Measurements from ENCODE around the gene MYH9. TPM values are rescaled to one million over a fixed set of nuclear protein-coding genes. Genes with fewer than 3 reads are reported as not detected.
A peak's percentile ranks its signal among the peaks of the same experiment; 100 is the strongest.

Gene MYH9
- polyA plus RNA-seq, 1 of the 3 experiments (the other 2 are of a cell fraction), result 303 TPM

- no peak for TF ChIP-seq PBX3 (IDR thresholded peaks at IDR 0.05)
- no peak for TF ChIP-seq SIN3A (IDR thresholded peaks at IDR 0.05; ENCODE audit: borderline replicate concordance, low read depth, low read length)
- no peak for TF ChIP-seq CHD2 (IDR thresholded peaks at IDR 0.05; ENCODE audit: low read length, partially characterized antibody)
- TF ChIP-seq YY1 (IDR thresholded peaks at IDR 0.05; ENCODE audit: low read depth), result no peak
- no peak for TF ChIP-seq FOXM1 (IDR thresholded peaks at IDR 0.05; ENCODE audit: low read depth)
- TF ChIP-seq EP300 (IDR thresholded peaks at IDR 0.05; ENCODE audit: borderline replicate concordance in 1 of 2, low read depth in 1 of 2, low read length in 1 of 2), result no peak
- no peak for TF ChIP-seq POLR2AphosphoS5 (IDR thresholded peaks at IDR 0.05; ENCODE audit: low read depth, low read length)
Observed at GRCh38 chr22:36298118-36298517, 89.6 kb downstream of the MYH9 start (continued).

GRCh38 chr22:36297568-36297967 lies 90.2 kb downstream of the MYH9 start:
- H3K9me2 ChIP-seq, result no peaks in the 10 kb centered on the region
- H3K4me3 ChIP-seq (ENCODE audit: low read depth in 2 of 2, low read length in 1 of 2), result no peak overlapping the region
- POLR2A ChIA-PET, result no interaction called here
- H3K9ac ChIP-seq, result no peak overlapping the region
- H3K4me2 ChIP-seq, result no peak overlapping the region
- peaks cover 78% of the 10 kb centered on the region for H3F3A ChIP-seq (replicated peaks; ENCODE audit: insufficient read depth)
- H3K27ac ChIP-seq (ENCODE audit: low read depth in 2 of 2, low read length in 1 of 2), result peak overlapping the region in 1 of 2 experiments; percentile 15; a peak in 1 of 4 replicates
- TF ChIP-seq RFX5 (IDR thresholded peaks at IDR 0.05; ENCODE audit: low read length), result no peak
- no peak for TF ChIP-seq GATA2 (CRISPR knock-in tag; IDR thresholded peaks at IDR 0.05)
- no peak for TF ChIP-seq RXRA (IDR thresholded peaks at IDR 0.05; ENCODE audit: borderline replicate concordance, low read depth)
- no peak for TF ChIP-seq USF1 (IDR thresholded peaks at IDR 0.05; ENCODE audit: borderline replicate concordance, low read depth)
- TF ChIP-seq EZH2phosphoT487 (IDR thresholded peaks at IDR 0.05; ENCODE audit: borderline replicate concordance, low read depth), result no peak
- TF ChIP-seq PBX3 (IDR thresholded peaks at IDR 0.05), result no peak
- TF ChIP-seq ZBTB33 (IDR thresholded peaks at IDR 0.05; ENCODE audit: borderline replicate concordance, low read depth), result no peak
- TF ChIP-seq FOSL2 (IDR thresholded peaks at IDR 0.05; ENCODE audit: borderline replicate concordance, low read depth), result no peak
- no peak for TF ChIP-seq RCOR1 (IDR thresholded peaks at IDR 0.05; ENCODE audit: low read length)
- no peak for TF ChIP-seq TAF1 (IDR thresholded peaks at IDR 0.05; ENCODE audit: borderline replicate concordance, low read depth, low read length)
- TF ChIP-seq RAD21 (IDR thresholded peaks at IDR 0.05; ENCODE audit: low read length), result no peak
- TF ChIP-seq MEF2A (IDR thresholded peaks at IDR 0.05; ENCODE audit: borderline replicate concordance, low read depth), result no peak
- peaks cover 91% of the 10 kb centered on the region for H3K79me2 ChIP-seq (ENCODE audit: insufficient read depth)
- CTCF ChIA-PET, result interaction anchor here (1.4 to 13.6 kb wide), 4 partner anchors 13 to 183 kb away, joined by 4 to 329 read pairs (median 59); partner anchors contain the start of gene TXN2
- H2AFZ ChIP-seq (ENCODE audit: low read depth), result no peak overlapping the region
- H3K4me1 ChIP-seq (ENCODE audit: control insufficient read depth in 1 of 2, insufficient read depth in 2 of 2, low read depth in 1 of 2, low read length in 1 of 2), result no peaks in the 10 kb centered on the region
- H3K27me3 ChIP-seq (ENCODE audit: insufficient read depth), result no peaks in the 10 kb centered on the region
- H4K20me1 ChIP-seq (ENCODE audit: insufficient read depth), result peaks cover 85% of the 10 kb centered on the region
- H3K36me3 ChIP-seq (replicated peaks in 1 of 2; ENCODE audit: control insufficient read depth in 1 of 2, insufficient read depth in 2 of 2, low read length in 1 of 2), result peaks cover 96 to 98% of the 10 kb centered on the region in 2 experiments
- H3K9me3 ChIP-seq, result no peaks in the 10 kb centered on the region
- DNase-seq, result no peak
- WGBS (ENCODE audit: low lambda C conversion rate), result 89% methylated on average over 18 of the region's 19 CpGs

Measured in SK-N-SH (cell line).